GM19463 (cell line): ENCODE measurements around the gene TBX2.

ENCODE experiments used
- ATAC-seq: cut with Tn5 transposase; IDR thresholded peaks from one replicate; pipeline ENCODE4 v1.9.1; 2021; ENCODE audit warnings: mild to moderate bottlenecking, moderate library complexity; ENCODE audit not compliant: unreplicated experiment

TBX2 gene

DNA sequence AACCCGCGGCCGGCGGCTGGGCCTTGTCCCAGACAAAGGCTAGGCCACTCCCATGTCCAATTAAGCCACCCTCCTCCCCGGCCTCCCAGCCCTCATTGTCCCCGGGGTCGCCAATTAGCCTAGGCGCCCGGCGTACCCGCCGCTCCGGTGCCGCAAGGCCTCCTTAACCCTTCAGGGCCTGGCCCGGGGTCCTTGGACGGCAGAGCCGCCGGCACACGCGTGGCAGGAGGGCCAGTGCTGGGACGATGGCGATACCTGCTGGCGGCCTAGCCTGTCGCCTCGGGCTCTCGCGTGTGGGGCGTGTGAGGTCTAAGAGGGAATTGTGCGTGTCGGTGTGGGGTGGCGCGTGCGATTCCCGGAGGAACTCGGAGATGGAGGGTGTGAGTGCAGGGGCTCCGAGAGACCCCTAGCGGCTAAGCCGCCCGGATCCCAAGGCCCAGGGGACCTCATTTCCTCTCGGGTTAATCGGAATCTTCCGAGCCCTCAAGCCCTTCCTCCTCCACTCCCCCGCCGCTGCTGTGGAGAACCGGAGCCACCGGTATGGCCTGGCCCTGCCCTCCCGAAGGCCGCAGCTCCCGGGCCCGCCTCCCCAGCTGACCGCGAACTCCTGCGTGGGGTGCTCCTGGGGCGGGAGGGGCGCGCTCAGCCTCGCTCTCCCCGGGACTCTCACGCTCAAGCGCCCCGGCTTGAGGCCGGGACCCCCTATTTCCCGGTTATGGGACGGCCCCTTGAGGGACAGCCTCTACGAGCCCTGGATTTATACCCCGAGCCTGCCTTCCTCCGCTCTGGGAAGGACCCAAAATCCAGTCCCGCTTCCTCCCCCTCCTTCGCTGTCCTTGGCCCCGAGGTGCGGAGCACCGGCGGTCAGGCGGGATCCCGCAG, 11.9 kb downstream of the TBX2 start:
- peak; percentile 2 for ATAC-seq

DNA sequence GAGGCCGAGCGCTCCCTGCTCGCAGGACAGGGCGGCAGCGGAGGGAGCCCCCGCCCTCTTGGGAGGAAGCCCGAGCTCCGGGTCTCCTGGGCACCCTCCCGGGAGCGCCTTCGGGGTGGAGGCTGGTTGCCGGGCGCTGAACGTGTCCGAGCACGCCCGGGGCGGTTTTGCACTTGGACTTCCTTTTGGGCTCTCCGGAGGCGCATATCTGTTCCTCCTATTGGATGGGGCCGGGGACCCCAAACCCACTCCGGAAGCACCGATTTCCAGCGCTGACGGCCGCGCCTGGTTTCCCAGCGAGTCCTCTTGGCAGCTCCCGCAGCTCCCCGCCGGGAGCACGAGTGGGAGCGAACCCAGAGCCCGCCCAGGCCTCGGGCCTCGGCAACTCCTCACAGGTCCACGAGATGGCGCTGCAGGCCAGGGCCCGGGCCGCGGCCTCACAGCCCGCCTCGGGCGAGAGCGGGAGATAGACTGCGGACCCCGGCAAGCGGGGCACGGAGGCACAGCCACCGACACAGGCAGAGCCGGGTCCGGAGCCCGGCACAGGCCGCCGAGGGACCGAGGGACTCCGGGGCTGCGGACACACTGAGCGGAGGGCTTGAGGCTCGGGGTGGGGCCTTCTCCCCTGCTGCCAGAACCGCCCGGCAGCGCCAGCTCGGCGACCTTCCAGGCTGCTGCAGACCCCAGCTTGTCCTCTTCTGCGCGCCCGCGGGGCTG, 12.7 kb downstream of the TBX2 start:
- peak; percentile 62 for ATAC-seq

DNA sequence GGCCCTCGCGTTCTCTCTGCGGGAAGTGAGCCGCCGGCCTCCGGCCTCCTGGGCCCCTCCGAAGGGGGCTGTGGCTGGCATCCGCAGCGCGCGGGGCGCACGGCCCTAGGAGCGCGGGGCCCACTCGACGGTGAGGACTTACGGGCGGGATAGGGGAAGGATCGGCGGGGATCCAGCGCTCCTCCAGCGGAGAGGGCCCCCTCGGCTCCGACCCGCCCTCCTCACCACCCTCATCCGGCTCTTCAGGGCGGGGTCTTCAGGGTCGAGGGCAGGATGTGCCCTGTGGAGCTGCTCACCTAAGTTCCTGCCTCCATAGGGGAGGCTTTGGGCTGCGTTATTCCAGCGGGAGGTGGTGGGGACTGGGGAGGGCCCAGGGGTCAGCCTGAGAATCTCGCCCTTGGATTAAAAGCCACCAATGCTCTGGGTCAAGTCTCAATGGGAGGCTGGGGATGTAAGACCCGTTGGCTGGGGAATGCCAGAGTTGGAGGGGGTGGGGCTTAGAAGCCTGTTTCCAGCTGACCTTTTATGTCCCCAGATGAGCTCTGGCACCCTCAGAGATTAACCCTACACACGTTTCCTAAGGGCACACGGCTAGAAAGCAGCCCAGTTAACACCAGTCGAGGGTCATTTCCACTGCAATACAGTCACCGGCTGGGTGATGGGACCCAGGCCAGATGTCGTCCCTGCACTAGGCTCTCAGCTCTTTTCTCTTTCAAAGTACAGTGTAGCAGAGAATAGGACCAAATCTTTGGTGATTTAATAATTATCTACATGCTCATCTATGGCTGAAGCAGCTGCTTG, 13.4 kb downstream of the TBX2 start:
- ATAC-seq, result no peak

DNA sequence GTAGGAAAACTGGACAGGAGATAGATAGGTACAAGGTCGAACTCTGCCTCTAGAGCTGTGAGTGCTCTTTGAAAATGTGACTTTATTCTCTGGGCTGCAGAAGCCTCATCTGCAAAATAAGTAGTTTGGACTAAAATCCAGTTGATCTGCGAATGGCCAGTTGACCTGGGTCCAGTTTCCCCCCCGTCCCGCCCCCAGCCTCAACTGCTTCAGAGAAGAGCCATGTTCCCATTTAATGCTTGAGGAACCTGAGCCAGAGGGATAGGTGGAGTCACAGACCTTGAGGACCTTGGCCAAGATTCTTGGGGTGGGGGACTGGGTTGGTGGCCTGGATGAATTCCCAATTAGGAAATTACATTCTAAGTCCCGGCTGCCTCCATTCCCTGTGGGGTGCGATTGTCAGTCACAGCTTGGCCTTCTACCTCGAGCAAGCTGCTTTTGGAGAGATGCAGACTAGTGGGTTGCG, 14.1 kb downstream of the TBX2 start:
- no peak for ATAC-seq

DNA sequence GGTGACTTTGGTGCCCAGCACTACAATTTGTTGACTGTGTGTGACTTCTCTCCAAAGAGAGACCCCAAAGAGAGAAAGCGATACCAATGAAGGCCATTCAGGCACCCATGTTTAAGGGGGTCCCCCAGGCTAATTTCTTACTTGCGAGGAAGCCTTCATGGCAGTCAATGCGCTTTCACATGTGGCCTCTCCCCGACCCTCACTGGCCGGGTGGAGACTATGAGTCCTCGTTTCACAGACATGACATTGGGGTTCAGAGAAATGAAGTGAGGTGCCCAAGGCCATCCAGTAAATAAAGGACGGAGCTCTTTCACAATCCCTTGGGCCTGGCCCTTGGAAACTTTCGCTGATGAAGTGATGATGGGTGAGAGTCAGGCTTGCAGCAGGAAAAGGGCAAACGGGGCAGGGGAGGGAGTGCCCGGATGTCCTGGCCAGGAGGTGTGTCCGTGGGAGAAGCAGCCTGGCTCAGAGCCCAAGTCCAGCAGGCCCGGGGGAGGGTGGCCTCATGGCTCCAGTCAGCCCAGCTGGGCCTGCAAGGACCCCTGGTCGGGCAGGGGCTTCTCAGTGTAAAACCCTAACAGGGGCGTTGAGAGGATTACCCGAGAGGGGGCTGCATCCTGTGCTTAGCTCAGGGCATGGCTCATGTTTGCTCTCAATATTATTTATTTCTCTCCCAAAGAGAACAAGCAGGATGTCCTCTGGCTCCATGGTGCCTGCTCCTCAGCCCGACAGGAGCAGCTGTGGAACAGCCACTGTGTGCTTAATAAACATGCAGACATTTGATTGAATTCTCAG, 14.7 kb downstream of the TBX2 start:
- no peak for ATAC-seq

DNA sequence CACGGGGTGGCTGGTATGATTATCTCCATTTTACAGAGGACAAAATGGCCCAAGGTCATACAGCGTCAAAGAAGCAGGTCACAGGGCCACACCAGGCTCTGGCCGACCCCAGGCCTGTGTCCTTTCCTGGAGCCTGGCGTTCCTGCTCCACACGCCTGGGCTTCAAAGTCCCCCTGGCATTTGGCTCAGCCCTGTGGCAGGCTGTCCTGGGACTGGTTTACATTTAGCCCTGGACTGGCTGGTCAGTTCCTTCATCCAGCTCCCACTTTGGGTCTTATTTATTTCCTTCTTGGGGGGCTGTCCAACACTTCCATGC, 15.3 kb downstream of the TBX2 start:
- no peak for ATAC-seq

DNA sequence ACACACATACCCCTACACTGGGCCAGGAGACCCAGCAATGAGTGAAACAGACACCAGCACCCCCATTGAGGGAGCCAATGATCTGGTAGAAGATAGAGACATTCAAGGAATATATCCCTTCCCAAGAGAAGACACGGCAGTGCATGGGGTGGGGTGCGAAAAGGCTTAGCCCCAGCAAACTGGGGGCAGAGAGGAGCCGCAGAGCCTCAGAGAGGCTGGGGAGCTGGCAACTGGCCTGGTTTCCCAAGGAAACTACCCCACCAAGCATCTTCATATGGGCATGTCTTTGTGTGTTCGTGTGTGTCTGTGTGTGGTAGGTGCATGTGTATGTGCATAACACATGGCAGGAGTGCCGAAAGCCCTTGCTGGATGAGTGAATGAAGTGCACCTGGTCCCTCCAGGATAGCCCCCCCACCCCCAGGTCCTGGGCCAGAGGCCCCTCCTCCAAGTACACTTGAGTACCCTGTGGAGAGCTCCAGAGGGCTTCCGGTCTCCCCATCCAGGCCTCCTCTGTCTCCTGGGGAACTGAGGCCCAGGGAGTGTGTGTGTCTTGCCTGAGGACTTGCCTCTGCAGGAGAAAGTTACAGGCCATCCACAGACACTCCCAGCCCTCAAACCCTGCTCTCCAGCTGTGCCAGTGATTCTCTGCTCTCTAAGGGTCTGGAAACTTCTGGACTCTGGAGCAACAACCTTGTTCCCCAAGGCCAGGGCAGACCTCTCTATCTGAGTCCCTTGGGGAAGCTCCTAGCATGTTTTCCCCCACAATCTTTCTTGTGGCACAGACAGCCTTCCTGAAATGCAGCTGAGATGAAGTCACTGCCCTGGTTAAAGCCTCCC, 15.9 kb downstream of the TBX2 start:
- no peak for ATAC-seq

DNA sequence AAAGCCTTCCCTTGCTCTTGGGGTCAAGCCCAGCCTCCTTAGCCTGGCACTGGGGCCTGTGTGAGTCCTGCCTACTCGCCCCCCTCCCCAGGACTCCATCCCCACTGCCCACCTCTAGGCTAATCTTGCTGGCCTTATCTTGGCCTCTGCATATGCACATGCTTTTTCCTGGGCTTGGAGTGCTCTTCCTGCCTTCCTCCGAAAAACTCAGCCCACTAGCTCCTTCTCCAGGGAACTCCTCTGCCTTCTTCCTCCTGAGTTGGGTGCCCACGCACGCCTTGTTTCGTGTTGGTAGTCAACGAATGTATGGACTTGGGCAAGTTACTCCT, 16.5 kb downstream of the TBX2 start:
- no peak for ATAC-seq

DNA sequence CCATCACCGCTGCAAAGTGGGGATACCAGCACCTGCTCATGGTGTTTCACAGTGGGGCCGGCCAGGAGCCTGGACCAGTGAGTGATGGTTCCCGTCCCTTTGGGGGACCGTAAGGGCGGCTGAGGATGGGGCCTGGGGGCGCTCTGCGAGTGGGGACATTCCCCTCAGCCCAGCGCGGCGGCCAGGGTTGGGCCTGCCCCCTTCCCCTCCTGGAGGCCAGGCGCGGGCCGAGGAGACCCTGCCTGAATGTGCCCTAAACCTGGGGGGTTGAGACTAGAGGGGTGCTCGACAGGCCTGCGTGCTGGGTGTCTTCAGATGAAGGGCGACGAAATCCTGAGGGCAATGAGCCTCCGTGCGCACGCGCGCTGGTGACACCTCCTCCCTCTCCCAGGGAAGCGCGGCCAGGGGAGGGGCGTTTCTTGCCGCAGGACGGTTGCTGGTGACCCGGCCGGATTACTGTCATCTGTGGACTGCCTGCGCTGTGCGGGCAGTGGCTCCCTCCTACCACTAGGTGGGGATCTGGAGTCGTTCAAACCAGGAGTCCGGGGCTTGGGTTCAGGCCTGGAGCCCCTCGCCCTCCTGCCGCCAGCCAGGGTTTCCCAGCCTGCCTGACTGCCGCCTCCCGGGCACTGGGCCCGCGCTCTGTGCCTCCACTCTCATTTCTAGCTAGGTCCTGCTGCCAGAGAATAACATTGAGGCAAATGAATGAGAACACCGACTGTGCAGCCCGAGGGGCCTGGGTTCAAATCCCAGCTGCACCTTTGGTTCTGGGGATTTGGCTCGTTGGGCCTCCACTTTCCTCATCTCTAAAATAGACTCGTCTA, 17.1 kb downstream of the TBX2 start:
- peak; percentile 35 for ATAC-seq

DNA sequence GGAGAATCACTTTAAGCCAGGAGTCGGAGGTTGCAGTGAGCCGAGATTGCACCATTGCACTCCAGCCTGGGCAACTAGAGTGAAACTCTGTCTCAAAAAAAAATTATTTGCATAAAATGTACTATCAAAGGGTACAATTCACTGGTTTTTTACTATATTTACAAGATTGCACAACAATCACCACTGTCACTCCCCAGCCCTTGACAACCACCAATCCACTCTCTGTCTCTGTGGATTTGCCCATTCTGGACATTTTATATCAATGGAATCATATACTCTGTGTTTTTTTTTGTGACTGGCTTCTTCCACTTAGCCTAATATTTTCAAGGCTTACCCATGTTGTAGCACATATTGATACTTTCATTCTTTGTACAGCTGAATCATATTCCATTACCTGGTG, 18.8 kb downstream of the TBX2 start:
- ATAC-seq, result no peak

DNA sequence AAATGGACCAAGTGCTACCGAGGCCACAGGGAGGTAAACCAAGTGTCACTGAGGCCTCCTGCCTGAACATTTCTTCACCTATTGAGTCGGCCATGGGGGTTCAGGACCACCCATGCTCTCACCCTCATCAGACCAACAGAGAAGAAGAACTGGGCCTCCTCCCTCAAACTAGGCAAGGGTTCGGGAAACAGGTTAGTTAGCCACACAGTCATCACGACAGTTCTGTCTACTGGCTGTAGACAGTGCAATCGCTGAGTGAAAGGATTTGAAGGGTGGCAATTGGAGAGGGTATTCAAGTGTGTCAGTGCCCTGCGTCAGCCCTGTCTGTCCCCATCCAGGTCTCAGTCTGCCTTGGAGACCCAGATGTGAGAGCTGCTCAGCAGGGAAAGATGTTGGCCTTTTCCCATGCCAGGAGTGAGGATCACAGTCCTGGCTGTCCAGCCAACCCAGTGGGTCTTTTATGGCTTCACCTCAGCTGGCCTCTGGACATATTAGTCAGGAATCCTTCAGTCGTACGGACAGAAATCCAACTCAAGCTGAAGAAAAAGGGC, 19.9 kb downstream of the TBX2 start:
- ATAC-seq, result no peak

DNA sequence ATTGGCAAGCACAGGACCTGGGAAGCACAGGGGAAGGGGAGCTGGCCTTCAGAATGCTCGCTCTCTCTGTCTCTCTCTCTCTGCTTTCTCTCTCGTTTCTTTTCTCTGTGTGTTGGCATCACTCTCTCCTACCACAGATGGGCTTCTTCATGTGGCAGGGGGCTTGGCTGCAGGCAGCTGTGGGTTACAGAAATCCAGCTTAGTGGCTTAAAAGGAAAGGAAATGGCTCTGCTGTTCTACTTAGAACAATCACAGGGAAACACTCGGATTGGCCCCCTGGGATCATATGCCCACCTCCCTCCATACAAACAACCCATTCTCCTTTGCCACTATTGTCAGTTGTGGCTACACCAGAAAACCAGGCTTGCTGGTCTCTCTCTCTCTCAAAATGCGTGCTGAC, 20.4 kb downstream of the TBX2 start:
- no peak for ATAC-seq

DNA sequence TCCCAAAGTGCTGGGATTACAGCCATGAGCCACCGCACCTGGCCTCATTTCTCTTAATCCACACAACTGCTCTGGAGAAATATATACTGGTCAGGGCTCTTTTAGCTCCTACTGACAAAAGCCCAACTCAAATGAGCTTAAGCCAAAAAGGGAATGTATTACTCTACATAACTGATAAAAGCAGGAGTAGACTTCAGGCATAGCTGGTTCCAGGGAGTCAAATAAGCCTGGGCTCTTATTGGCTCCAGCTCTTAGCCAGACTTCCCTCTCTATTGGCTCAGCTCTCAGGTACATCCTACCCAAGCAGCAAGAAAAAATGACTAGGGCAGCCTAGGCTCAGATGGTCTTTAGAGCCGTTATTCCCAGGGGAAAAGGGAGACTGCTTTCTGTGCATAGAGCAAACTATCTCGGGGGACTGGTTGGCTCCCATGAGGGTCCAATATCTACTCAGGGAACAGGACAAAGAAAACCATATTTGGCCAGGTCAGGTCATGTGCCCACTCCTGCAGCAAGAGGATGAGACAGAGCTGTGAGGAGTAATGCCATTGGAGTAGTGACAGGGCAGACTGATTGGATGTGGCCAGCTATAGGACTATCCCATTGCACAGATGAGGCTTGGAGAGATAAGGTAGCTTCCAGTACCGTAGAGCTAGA, 21.2 kb downstream of the TBX2 start:
- ATAC-seq, result no peak

DNA sequence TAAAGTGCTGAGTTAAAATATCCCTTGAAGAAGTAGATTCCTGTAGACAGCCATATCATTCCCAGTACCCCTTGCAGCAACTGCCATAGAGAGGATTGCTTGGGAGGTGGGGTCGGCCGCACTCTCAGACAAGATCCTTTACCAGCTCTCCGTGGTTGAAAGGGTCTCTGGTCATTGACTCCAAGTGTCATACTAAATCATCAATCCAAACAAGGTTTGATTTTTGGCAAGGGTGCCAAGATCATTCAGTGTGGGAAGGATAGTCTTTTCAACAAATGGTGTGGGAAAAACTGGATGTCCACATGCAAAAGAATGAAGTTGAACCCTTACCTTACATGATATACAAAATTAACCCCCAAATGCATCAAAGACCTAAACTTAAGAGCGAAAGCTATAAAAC, 21.8 kb downstream of the TBX2 start:
- ATAC-seq, result no peak

DNA sequence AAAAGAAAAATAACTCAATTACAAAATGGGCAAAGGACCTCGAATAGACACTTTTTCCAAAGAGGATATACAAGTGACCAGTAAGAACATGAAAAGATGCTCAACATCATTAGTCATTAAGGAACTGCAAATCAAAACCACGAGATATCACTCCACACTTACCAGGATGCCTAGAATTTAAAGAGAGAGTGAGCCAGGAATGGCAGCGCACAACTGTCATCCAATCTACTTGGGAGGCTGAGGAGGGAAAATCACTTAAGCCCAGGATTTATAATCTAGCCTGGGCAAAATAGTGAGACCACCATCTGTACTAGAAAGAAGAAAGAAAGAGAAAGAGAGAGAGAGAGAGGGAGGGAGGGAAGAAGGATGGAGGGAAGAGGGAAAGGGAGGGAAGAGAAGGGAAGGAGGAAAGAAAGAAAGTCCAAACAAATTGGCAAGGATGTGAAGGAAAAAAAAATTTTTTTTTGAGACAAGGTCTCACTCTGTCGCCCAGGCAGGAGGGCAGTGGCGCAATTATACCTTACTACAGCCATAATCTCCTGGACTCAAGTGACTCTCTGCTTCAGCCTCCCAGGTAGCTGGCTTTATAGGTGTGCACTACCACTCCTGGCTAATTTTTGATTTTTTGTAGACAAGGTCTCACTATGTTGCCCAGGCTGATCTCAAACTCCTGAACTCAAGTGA, 22.6 kb downstream of the TBX2 start:
- ATAC-seq, result no peak

DNA sequence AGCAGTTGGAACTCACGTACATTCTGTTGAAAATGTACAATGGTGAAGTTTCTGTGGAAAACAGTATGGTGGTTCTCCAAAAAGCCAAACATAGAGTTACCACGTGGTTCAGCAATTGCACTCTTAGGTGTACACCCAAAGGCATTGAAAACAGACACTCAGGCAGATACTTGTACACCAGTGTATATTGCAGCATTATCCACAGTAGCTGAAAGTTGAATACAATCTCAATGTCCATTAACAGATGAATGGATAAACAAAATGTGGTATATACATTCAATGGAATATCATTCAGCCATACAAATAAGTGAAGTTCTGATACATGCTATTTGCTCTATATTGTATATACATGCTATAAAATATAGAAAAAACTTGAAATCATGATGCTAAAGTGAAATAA, 23.2 kb downstream of the TBX2 start:
- ATAC-seq, result no peak

DNA sequence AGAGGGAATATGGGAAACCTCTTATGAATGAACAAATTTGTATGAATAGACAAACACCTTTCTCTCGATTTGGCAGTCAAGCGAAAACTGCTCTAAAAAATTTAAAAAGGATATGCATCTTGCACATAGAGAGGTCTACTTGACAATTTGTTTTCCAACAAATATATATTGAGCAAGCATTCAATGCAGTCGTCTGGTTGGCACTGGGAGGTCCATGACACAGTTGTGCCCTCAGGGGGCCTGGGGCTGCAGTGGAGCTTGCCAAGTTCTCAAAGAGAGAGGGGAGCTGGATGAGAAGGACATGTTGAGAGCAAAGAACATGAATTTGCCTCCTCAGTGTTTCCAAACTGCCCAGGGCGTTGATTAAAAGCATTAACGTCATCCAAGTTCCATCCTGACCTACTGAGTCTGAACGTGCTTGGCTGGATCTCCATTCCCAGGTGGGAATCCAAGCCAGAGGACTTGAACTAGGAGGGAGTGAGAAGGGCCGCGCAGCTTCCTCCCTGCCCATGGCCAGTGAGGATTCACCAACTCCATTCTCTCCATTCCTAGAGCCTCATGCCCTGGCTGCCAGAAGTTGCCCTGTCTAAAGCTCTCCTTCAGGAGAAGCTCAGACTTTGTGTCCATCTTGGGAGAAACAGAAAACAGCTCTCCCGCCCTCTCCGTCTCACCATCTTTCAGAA, 24.5 kb downstream of the TBX2 start:
- ATAC-seq, result no peak
